Stimulated activated CD4-positive, alpha-beta T cell treated with anti-CD3 and anti-CD28 coated beads, Interleukin-12 subunit alpha, Interleukin-12 subunit beta, amount 100 ng/mL, for 24 hours (primary cell): ENCODE measurements around the gene RICTOR.
"Not testable (repeated sequence)": the region's sequence is repeated elsewhere in the genome, so short reads cannot be mapped to it uniquely, and the experiment has no call there.

ENCODE experiments used
- DNase-seq, 2 experiments: peaks; one replicate each; pipeline ENCODE4 v3.0.0-alpha.2; 2020; ENCODE audit warnings: low read depth in 2 of 2

Gene RICTOR

DNA sequence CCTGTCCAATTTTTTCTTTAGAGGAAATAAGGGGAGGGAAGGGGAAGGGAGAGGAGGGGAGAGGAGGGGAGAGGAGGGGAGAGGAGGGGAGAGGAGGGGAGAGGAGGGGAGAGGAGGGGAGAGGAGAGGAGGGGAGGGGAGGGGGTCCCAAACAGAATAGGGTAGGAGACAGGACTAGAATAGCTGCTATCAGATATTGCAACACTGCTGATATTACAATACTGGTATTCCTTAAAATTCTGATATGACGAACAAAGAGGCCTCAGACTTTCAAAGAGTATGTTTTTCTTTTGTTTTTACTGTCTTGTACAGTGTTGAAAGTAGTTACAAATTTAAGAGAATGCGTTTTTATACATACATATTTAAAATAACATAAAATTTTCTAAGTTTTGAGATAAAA lies 67.5 kb downstream of the RICTOR start:
- DNase-seq, result no peak

DNA sequence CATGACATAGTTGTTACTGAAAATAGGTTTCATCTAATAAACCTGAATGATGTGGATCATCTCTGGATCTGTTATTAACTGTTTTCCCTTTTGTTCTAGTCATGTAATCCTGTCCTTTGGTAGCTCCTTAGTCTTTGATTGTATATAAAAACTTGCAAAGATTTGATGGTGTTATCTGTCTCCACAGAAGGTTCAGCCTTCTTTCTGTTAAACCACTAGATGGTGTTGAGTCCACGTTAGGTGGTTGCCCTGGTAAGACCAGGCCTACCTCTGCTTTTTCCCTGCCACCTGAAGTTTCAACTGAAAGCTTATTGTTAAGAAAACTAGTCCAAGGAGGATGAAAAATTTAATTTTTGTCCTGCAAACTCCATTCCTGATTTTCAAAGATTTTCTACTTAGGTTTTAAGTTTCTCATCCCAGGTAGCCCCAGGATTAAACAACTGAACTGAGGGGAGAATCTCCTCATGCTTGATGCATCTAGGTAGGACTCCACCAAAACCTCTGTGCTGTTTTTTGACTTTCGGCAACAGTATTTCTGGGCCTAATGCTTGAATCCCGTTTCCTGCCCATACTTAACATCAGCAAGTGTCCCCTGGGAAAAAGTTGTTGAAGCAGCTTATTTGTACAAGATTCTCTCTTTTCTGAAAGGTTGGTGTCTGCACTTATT lies 68.5 kb downstream of the RICTOR start:
- no peak for DNase-seq

DNA sequence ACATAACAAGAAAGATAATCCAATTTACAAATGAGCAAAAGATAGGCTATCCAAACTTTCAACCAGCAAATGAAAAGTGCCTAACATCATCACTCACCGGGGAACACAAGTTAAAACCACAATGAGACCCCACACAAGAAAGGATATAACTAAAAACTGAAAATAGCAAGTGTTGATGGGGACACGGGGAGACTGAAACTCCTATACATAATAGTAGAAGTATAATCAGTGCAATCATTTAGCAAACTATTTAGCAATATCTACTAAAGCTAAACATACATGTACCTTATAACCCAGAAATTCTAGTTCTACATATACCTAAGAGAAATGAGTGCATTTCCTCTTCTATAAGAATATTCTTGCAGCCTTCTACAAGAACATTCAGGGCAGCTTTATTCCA lies 72.5 kb downstream of the RICTOR start:
- no peak for DNase-seq

DNA sequence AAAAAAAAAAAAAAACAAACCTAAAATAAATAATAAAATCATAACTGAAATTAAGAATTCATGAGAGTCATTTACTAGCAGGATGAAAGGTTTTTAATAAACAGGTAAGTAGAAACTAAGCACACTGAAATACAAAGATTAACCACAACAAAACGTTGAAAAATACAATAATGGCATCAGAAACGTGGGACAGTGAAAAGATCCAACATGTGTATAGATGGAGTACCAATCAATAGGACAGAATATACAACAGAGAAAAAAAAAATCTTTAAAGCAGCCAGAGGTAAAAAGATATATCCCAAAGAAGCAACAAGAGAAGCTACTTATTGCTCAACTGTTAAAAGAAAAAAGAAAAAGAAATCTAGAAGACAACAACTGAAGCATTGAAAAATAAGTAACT lies 75.2 kb downstream of the RICTOR start:
- DNase-seq, result no peak

DNA sequence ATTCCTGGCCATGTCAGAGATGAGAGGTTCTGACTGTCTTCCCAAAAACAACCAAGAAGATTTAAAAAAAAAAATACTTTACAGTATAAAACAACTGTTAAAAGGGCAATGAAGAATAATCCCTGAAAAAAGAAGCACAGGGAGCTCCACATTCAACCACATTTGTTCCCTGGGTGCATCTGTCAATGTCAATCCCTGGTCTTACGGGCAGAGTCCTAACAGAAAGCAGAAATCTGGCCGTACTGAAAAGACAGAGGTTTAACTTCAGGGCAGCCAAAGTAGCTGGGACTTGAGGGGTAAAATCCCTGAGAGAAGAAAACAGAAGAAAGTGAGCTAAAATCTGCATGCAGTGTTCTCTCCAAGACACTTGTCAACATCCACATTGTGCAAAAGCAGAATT lies 76.6 kb downstream of the RICTOR start:
- no peak for DNase-seq

DNA sequence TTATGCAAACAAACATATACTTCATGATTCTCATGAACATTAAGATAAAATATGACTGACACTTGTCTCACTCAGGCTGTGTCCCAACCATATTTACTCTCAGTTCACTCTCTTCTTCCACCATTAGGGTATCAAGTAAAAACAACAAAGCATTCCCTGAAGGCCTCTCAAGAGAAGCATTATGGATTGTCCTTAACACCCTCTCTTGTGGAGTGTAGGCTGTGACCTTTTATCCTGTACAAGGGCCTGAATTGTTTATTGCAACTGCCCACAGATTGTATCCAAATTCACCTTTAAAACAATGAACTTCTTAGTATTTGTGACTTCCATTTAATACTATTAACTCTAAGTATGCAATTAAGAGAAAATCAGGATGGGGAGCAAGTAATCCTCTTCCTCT lies 78.1 kb downstream of the RICTOR start:
- no peak for DNase-seq

DNA sequence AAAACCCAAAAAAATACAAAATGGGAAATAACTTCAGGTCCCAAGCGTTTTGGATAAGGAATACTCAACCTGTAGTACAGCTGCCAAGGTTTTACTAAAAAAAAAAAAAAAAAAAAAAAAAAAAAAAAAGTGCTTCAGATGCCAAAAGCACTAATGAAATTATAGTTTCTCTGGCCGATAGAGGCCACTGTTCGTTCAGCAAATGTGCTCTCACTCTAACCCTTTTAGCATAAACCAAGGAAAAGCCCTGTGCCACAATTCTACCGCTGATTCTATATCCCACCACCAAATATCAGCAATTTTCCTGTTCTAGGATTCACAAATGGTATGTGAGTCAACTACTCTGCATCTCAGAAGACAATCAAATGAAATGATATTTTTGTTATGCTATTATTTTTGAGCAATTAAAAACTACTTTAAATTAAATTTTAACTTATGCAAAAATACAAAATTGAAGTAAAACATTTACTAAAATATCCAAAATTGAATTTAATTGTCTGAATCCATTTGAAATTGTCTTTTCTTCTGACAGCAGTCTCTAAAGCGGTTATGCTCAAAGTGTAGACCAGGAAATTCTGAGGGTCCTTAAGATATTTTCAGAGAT lies 79.8 kb downstream of the RICTOR start:
- no peak for DNase-seq

DNA sequence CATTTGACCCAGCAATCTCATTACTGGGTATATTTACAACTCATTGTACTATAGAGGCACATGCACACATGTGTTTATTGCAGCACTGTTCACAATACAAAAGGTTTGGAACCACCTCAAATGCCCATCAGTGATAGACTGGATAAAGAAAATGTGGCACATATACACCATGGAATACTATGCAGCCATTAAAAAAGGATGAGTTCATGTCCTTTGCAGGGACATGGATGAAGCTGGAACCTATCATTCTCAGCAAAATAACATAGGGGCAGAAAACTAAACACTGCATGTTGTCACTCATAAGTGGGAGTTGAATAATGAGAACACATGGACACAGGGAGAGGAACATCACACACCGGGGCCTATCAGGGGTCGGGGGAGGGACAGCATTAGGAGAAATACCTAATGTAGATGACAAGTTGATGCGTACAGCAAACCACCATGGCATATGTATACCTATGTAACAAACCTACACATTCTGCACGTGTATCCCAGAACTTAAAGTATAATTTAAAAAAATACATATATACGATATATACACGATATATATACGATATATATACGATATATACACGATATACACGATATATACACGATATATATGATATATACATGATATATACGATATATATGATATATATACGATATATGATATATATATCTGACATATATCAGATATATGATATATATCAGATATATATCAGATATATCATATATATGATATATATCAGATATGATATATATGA lies 84.1 kb downstream of the RICTOR start:
- DNase-seq, result not testable (repeated sequence)

DNA sequence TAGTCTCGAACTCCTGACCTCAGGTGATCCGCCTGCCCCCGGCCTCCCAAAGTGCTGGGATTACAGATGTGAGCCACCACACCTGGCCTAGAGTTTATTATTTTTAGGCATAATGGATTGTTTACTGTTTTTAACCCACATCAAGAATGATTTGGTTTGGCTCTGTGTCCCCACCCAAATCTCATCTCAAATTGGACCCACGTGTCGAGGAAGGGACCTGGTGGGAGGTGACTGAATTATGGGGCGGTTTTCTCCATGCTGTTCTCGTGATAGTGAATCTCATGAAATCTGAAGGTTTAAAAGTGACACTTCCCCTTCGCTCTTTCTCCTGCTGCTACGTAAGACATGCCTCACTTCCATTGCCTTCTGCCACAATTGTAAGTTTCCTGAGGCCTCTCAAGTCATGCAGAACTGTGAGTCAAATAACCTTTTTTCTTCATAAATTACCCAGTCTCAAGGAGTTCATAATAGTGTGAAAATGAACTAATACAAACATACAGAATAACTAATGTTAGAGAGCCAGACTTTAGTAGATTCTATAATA lies 88.2 kb downstream of the RICTOR start:
- no peak for DNase-seq

DNA sequence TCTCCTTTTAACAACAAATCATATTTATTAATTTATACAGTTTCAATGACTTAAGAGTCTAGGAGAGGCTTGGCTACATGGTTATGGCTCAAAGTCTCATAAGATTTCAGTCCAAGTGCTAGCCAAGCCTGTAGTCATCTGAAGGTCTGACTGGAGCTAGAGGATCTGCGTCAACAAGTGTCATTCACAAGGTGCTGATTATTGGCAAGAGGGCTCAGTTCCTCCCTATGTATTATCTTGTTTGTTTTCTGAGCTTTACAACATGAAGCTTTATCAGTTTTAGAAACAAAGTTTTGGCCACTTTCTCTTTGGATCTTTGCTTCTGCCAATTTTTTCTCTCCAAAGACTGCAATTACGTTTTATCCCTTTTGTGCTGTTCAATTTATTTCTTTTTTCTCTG lies 94.7 kb downstream of the RICTOR start:
- no peak for DNase-seq

DNA sequence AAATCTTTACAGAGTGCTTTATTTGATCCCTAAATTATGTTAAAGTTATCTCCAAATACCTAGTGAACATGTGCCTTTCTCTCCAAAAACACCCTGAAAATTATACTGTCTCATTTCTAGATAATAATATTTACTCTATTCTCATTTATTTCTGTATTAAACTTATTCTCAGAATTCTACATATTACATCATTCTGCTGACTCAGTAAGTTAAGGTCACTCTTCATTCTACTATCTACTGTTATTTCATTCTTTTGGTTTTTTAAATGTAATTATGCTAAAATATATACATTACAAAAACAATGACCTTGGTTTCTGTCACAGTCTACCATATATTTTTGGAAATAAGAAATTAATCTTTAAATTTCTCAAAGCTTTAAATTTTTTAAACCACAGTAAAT lies 96.2 kb downstream of the RICTOR start:
- DNase-seq, result no peak

DNA sequence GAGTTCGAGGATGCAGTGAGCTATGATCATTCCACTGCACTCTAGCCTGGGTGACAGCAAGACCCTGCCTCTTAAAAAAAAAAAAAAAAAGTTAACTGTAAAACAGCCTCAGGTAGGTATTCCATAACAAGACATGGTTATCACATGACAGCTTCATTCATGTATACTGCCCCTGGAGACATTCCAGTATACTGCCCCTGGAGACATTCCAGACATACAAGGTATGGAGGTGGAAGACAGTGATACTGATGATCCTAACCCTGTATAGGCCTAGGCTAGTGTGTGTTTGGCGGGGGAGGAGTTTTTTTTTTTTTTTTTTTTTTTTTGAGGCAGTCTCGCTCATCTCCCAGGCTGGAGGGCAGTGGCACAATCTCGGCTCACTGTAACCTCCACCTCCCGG lies 105.5 kb downstream of the RICTOR start:
- no peak for DNase-seq

DNA sequence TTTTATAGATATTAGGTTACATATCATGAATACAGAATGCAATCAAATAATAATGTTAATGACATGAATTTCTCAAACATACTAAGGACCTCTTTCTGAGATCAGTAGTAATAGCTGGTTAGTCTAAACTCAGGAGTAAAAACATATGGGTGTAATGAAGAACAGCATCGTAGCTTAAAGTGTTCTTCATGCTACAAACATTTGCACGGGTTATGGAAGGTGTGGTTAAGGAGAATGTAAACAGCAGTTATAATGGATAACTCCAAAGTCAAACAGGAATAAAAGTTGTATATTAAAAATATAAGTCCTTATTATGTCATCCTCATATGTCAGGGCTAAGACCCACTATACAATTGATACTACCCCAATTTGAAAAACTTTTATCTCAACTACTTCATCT lies 112.5 kb downstream of the RICTOR start:
- DNase-seq, result no peak

DNA sequence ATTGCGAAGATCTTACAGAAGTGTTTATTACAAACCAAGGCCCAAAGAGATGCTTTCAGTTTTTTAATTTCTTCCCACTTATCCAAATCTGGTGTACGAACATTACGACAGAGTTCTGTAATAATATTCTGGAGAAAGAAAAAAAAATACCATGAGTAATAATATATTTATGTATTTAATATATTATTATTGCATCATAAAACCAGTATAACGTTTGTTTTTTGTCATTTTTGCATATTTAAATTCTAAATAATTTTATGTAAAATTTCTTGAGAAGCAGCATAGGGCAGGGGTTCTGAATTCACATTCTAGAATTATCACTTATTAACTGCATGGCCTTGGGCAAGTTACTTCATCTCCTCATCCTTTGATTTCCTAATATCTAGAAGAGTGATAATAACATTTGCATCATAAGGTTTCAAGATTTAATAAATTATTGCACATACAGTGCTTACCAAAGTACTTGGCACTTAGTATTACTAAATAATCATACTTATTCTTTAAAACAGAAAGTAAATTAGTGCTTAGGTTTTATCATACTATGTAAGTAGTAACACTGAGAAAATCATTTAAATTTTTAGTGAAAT lies 120.7 kb downstream of the RICTOR start:
- DNase-seq, result no peak

DNA sequence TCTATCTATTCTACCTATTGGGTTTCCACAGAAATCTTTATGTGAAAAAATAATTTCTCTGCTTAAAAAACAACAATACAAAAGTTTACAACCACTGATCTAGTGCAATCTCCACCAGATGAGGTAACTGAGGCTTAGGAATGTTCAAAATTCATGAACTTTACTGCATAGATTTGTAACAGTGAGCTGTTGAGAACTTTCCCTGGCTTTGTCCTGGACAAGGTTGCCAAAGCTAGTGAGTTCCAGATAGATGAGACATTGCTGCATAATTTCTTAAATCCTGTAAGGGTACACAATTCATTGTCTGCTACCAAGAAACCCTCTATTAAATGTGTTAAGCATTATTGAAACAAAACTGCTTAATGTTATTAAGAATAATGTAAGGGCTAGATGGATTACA lies 125.7 kb downstream of the RICTOR start:
- DNase-seq, result no peak

DNA sequence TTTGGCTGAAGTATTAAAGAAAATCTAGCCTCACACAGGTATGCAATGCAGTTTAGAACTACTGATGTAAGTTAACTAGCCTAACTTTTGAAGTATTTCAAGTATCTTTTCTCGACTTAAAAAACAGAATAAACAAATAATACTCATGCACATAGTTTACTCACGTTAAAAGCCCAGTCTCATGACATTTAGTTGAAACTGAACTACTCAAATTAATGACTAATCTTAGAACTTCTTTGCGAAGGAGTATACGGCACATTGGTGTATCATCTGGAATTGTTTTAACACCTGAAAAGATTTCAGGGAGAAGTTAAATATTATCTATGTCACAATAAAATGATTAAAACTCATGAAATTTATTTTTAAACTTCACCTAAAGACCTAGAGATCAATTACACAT lies 129.9 kb downstream of the RICTOR start:
- DNase-seq, result no peak

DNA sequence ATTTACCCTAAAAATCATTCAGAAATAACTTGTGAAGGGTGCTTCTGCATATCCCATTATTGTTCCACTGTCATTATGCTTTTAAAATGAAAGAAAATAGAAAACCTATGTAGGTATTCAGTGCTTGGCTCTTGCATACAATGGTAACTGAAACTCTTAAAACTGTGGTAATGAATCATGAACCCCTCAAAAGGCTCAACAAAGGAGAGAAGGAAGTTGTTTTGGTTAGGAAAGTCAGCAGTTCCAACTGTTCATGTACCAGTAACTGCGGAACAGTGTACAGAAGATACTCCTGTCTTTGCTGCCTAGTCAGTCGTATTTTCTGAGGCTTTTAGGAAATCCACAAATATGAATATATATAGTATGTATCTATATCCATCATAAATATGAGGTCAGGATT lies 132.3 kb downstream of the RICTOR start:
- no peak for DNase-seq

DNA sequence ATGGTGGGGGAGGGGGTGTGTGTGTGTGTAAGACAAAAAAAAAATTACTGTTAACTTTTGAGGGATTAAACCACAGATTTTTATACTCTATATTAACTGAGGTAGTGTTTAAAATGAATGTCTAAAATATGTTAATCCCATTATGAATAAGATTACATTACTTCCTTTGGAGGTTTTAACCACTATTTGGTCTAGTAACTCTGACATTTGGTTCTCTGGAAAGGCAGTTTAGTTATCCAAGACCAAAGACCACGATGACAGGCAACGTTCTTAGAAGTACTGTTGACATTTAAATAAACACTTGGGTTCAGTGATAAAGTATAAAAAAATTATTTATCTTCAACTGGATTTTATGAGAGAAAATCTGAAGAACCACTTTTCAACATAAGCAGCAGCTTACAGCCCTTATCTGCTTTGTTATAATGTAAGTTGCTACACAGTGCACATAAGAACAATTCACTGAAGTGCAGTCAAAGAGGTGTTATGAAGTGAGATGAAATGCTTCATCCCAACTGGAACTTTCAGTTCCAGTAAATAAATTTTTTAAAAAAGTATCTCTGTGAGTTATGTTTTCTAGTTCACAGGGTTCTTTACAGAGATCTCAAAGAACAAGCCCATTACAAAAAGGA lies 133.9 kb downstream of the RICTOR start:
- DNase-seq, result no peak

DNA sequence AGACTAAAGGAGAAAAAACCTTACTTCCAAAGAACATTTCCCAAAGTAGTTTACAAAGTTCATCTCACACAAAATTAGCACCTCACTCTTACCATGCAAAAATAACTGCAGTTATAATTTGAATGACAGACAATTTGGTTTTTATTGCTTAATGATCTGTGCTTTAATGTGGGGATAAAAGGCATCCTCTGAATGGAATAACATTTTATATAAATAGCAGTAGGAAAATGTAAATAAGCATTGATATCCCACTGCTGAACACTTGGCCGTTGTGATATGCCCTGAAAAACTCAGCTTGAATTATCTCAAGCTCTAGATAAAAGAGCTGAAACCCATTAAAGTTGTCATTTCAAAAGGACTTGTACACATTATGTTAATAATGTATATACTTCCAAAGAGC lies 135.2 kb downstream of the RICTOR start:
- no peak for DNase-seq

DNA sequence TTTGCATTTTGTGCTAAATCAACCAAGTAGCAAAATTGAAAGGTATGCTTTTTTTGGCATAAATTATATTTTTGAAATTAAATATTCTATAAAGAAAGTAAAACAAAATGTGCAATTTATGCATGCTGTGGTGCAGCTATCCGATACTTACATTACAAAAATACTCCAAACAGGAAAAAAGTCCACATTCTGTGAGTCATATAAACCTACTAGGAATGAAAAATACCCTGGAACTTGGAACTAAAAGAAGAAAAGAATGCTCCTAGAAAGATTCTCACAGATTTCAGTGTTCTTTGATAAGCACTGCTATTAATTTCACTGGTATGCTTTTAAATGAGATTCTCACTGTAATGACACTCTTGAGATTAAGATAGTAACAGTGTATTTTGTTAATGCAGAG lies 135.8 kb downstream of the RICTOR start:
- DNase-seq, result no peak

DNA sequence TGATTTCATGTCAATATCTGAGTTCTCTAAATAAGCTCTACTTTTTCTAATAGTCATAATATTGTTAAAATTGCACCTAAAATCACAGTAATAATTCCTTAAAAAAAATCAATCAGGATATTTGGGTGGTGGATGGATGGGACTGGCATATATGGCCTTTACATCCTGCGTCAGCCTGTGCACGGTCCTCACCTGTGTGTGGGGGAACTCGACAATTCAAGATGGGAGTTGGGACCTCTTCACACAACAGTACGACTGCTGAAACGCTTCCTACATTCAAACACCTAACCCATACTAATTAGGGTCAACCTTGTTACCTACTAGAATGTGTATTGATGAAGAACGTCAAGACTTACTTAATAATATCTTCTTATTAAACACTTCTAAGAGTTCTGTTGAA lies 137.9 kb downstream of the RICTOR start:
- DNase-seq, result no peak

DNA sequence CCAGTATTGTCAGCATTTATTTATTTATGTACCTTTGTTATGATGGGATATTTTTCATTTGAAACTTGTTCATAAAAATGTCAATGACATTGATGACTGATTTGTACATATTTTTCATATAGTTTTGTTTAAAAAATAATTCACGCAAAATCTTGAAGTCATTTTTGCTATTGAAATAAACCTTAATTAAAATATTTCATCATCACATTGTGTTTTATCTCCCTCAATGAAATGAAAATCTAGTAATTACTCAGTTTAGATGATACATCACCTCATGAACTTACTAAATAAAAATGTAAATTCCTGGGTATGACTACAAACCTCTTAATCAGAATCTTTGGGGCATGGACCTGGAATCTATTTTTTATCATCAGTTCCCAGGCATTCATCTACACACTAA lies 138.8 kb downstream of the RICTOR start:
- DNase-seq, result no peak
